HG03159 (cell line): ENCODE measurements around the gene PALD1.

Source experiments
- ATAC-seq: cut with Tn5 transposase; IDR thresholded peaks from one replicate; pipeline ENCODE4 v1.9.1; 2021; ENCODE audit warnings: mild to moderate bottlenecking, moderate library complexity; ENCODE audit not compliant: unreplicated experiment

PALD1 gene

GRCh38 chr10:70457759-70458305 lies 20.7 kb upstream of the PALD1 start:
- no peak for ATAC-seq

- ATAC-seq: no peak
Observed at GRCh38 chr10:70458329-70459060, 20.1 kb upstream of the PALD1 start.

- no peak for ATAC-seq
Observed at GRCh38 chr10:70459061-70459773, 19.4 kb upstream of the PALD1 start.

GRCh38 chr10:70459774-70460490 lies 18.6 kb upstream of the PALD1 start:
- no peak for ATAC-seq

- ATAC-seq: no peak
Observed at GRCh38 chr10:70461397-70462348, 16.9 kb upstream of the PALD1 start.

GRCh38 chr10:70462349-70462984 lies 16.1 kb upstream of the PALD1 start:
- ATAC-seq: no peak

GRCh38 chr10:70465278-70465677 lies 13.3 kb upstream of the PALD1 start:
- no peak for ATAC-seq

- ATAC-seq: no peak
Observed at GRCh38 chr10:70465832-70466231, 12.7 kb upstream of the PALD1 start.

- no peak for ATAC-seq
Observed at GRCh38 chr10:70466951-70467350, 11.6 kb upstream of the PALD1 start.

- no peak for ATAC-seq
Observed at GRCh38 chr10:70472799-70473454, 5.6 kb upstream of the PALD1 start.

- no peak for ATAC-seq
Observed at GRCh38 chr10:70474780-70475179, 3.8 kb upstream of the PALD1 start.

- ATAC-seq: no peak
Observed at GRCh38 chr10:70475661-70476060, 2.9 kb upstream of the PALD1 start.

- no peak for ATAC-seq
Observed at GRCh38 chr10:70476249-70477035, 2.1 kb upstream of the PALD1 start.

GRCh38 chr10:70477661-70478162 lies 855 bp upstream of the PALD1 start:
- ATAC-seq: no peak

- no peak for ATAC-seq
Observed at GRCh38 chr10:70479165-70479581, 606 bp downstream of the PALD1 start.

GRCh38 chr10:70479626-70480238 lies 1.2 kb downstream of the PALD1 start:
- no peak for ATAC-seq

GRCh38 chr10:70480239-70480861 lies 1.8 kb downstream of the PALD1 start:
- ATAC-seq: no peak

GRCh38 chr10:70481105-70481504 lies 2.5 kb downstream of the PALD1 start:
- no peak for ATAC-seq
